H9 (cell line): ENCODE data around the gene TSPAN17. TPM values are rescaled to one million over a fixed set of nuclear protein-coding genes. Genes with fewer than 3 reads are reported as not detected.

Experiments
- DNase-seq: peaks from one replicate; pipeline ENCODE4 v3.0.0-alpha.2; 2017
- H2AFZ ChIP-seq: one replicate; pipeline ENCODE4 v1.6.1; 2013; ENCODE audit warnings: mild to moderate bottlenecking, low read length, control low read depth, moderate library complexity
- H2AK5ac ChIP-seq: 2 replicates; pipeline ENCODE4 v1.6.1; 2013; ENCODE audit warnings: low read length, control low read depth, mixed read lengths; ENCODE audit not compliant: insufficient read length
- H2BK120ac ChIP-seq: one replicate; pipeline ENCODE4 v1.6.1; 2013; ENCODE audit warnings: low read depth, mild to moderate bottlenecking, low read length, control low read depth, inconsistent platforms; ENCODE audit not compliant: poor library complexity, severe bottlenecking
- H2BK12ac ChIP-seq: 2 replicates; pipeline ENCODE4 v1.6.1; 2013; ENCODE audit warnings: low read length, control low read depth, mixed read lengths, low read depth; ENCODE audit not compliant: insufficient read length
- H2BK15ac ChIP-seq: 2 replicates; pipeline ENCODE4 v1.6.1; 2013; ENCODE audit warnings: low read depth, low read length, control low read depth
- H2BK20ac ChIP-seq: one replicate; pipeline ENCODE4 v1.6.1; 2013; ENCODE audit warnings: low read depth, mild to moderate bottlenecking, low read length, control low read depth, inconsistent platforms; ENCODE audit not compliant: poor library complexity, severe bottlenecking
- H2BK5ac ChIP-seq: 2 replicates; pipeline ENCODE4 v1.6.1; 2013; ENCODE audit warnings: low read length, control low read depth, mixed read lengths; ENCODE audit not compliant: insufficient read length
- H3K14ac ChIP-seq: 2 replicates; pipeline ENCODE4 v1.6.1; 2013; ENCODE audit warnings: low read length, control low read depth; ENCODE audit not compliant: insufficient read depth
- H3K18ac ChIP-seq: 2 replicates; pipeline ENCODE4 v1.6.1; 2013; ENCODE audit warnings: low read depth, mild to moderate bottlenecking, mixed read lengths, low read length, control low read depth; ENCODE audit not compliant: insufficient read length
- H3K23ac ChIP-seq: 2 replicates; pipeline ENCODE4 v1.6.1; 2013; ENCODE audit warnings: low read length, control low read depth, mixed read lengths, low read depth; ENCODE audit not compliant: insufficient read length
- H3K23me2 ChIP-seq: 2 replicates; pipeline ENCODE4 v1.6.1; 2013; ENCODE audit warnings: low read depth, mild to moderate bottlenecking, mixed read lengths, low read length, control low read depth; ENCODE audit not compliant: insufficient read length, poor library complexity, severe bottlenecking
- H3K27ac ChIP-seq: 2 replicates; pipeline ENCODE4 v1.5.1; 2013; ENCODE audit warnings: low read length, control low read depth, mixed read lengths, low read depth; ENCODE audit not compliant: insufficient read length
- H3K27me3 ChIP-seq: 2 replicates; pipeline ENCODE4 v1.6.1; 2013; ENCODE audit warnings: low read length, control low read depth, inconsistent platforms; ENCODE audit not compliant: insufficient read depth
- H3K4ac ChIP-seq: 2 replicates; pipeline ENCODE4 v1.6.1; 2013; ENCODE audit warnings: low read depth, mild to moderate bottlenecking, control low read depth, inconsistent platforms, low read length, moderate library complexity
- H3K4me1 ChIP-seq: 2 replicates; pipeline ENCODE4 v1.6.1; 2013; ENCODE audit warnings: low read length, control low read depth, inconsistent platforms; ENCODE audit not compliant: insufficient read depth
- H3K4me2 ChIP-seq: 2 replicates; pipeline ENCODE4 v1.6.1; 2013; ENCODE audit warnings: low read length, control low read depth, mixed read lengths; ENCODE audit not compliant: insufficient read length, insufficient read depth
- H3K56ac ChIP-seq: 2 replicates; pipeline ENCODE4 v1.6.1; 2013; ENCODE audit warnings: low read depth, mild to moderate bottlenecking, mixed read lengths, low read length, control low read depth; ENCODE audit not compliant: insufficient read length
- H3K79me1 ChIP-seq: 2 replicates; pipeline ENCODE4 v1.6.1; 2013; ENCODE audit warnings: low read depth, mild to moderate bottlenecking, moderate library complexity, low read length, control low read depth, inconsistent platforms; ENCODE audit not compliant: insufficient read depth, poor library complexity, severe bottlenecking
- H3K79me2 ChIP-seq: 2 replicates; pipeline ENCODE4 v1.6.1; 2013; ENCODE audit warnings: low read length, control low read depth, inconsistent platforms; ENCODE audit not compliant: insufficient read depth
- H3K9ac ChIP-seq: 2 replicates; pipeline ENCODE4 v1.6.1; 2013; ENCODE audit warnings: low read length, control low read depth, mixed read lengths; ENCODE audit not compliant: insufficient read length; ENCODE audit errors: extremely low read depth
- H3K9me3 ChIP-seq: one replicate; pipeline ENCODE4 v1.6.1; 2013; ENCODE audit warnings: low read depth, low read length, inconsistent platforms; ENCODE audit not compliant: control insufficient read depth
- H3T11ph ChIP-seq: one replicate; pipeline ENCODE4 v1.6.1; 2013; ENCODE audit warnings: mild to moderate bottlenecking, low read length, control low read depth, inconsistent platforms
- H4K20me1 ChIP-seq: one replicate; pipeline ENCODE4 v1.6.1; 2013; ENCODE audit not compliant: control insufficient read depth, insufficient read length, insufficient read depth
- H4K5ac ChIP-seq: 2 replicates; pipeline ENCODE4 v1.6.1; 2013; ENCODE audit warnings: low read depth, mild to moderate bottlenecking, mixed read lengths, low read length, control low read depth; ENCODE audit not compliant: insufficient read length
- H4K8ac ChIP-seq: replicated peaks from 2 replicates; pipeline ENCODE4 v1.6.1; 2013; ENCODE audit warnings: low read length, control low read depth, mixed read lengths, low read depth; ENCODE audit not compliant: insufficient read length
- H4K91ac ChIP-seq: 2 replicates; pipeline ENCODE4 v1.6.1; 2013; ENCODE audit warnings: low read depth, mild to moderate bottlenecking, moderate library complexity, mixed read lengths, low read length, control low read depth; ENCODE audit not compliant: insufficient read length
- H3K27ac Mint-ChIP-seq, 3 experiments: 2 replicates in 2 of 3; 3 replicates in 1 of 3; pipeline ENCODE4 v1.8.0; 2020 to 2021; ENCODE audit warnings: mixed read lengths in 3 of 3, mild to moderate bottlenecking in 1 of 3, moderate library complexity in 1 of 3
- H3K27me3 Mint-ChIP-seq: 2 replicates; pipeline ENCODE4 v1.8.0; 2021; ENCODE audit warnings: low read depth, mild to moderate bottlenecking, moderate library complexity, mixed read lengths
- H3K36me3 Mint-ChIP-seq, 3 experiments: 2 replicates in 2 of 3; 3 replicates in 1 of 3; pipeline ENCODE4 v1.8.0; 2020 to 2021; ENCODE audit warnings: low read depth in 3 of 3, mixed read lengths in 3 of 3; ENCODE audit not compliant: insufficient read depth in 1 of 3
- H3K4me1 Mint-ChIP-seq, 2 experiments: 2 replicates each; pipeline ENCODE4 v1.8.0; 2020; ENCODE audit warnings: mixed read lengths in 2 of 2
- H3K4me3 Mint-ChIP-seq, 2 experiments: 2 replicates in 1 of 2; 3 replicates in 1 of 2; pipeline ENCODE4 v1.8.0; 2020 to 2021; ENCODE audit warnings: mild to moderate bottlenecking in 2 of 2, mixed read lengths in 2 of 2, moderate library complexity in 1 of 2
- H3K9me3 Mint-ChIP-seq, 2 experiments: 2 replicates in 1 of 2; 3 replicates in 1 of 2; pipeline ENCODE4 v1.8.0; 2020; ENCODE audit warnings: mild to moderate bottlenecking in 2 of 2, mixed read lengths in 2 of 2, moderate library complexity in 1 of 2
- WGBS: extraction: QIAGEN DNeasy Blood & Tissue Kit; methylation state at CpG from one replicate; pipeline ENCODE4 v1.1.7; 2013; ENCODE audit warnings: missing lambda C conversion rate, low lambda C conversion rate, mixed read lengths; ENCODE audit not compliant: insufficient read length; ENCODE audit errors: extremely low coverage; 5-methylcytosine and 5-hydroxymethylcytosine counted together
- total RNA-seq: library from RNA; stranded (reverse); gene quantifications from 2 replicates; pipeline ENCODE4 v1.2.1, GENCODE V29; 2021
- TF ChIP-seq, protein P1 (sequence below): fragments of 200-600 bp; sonication (generic); conservative IDR thresholded peaks from 3 replicates; pipeline ENCODE4 v1.8.0; 2021; ENCODE audit warnings: antibody characterized with exemption, mild to moderate bottlenecking

Gene TSPAN17
- total RNA-seq, 1 experiment from 2014 or later, result 46.8 TPM

DNA sequence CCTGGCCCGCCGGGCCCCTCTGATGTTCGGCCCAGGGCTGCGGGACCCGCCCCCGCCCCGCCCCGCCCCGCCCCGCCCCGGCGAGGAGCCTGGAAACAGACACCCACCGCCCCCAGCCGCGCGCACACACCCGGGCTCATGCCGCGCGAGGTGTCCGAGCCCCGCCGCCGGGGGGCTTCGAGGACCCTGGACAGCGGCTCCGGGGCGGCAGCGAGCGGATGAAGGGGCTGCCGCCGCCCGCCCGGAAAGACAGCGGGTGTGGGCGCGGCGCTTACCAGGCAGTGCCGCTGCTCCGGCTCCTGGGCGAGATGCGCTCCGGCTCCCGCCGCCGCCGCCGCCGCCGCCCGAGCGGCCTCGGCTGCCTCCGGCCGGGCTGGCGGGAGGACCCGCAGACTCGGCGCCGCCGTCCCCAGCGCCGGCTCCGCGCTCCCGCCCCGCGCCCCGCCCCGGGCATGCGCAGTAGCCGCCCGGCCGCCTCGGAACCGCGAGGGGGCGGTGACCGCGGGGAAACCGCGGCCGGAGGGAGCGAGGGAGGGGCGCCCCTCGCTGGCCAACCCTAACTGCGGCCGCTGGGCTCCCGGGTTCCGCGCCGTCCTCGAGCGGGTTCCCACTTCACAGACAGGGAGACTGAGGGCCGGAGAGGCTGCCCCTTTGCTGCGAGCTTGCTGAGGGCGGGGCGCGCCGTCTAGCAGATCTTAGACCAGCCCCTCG, 37.4 kb upstream of the TSPAN17 start, which contains the start of gene GPRIN1:
GPRIN1 (minus strand) TSS at position 433 of the 711 bp plus-strand sequence. CDS start 10,322 bp downstream, outside the sequence.
- Histone ChIP-seq H3K79me2 (no peaks in the 10 kb centered on the region), H2BK20ac (no peak within 1 kb of the TSS), H3K9ac (peak within 1 kb of the TSS; percentile 56), H3K27me3 (no peaks in the 10 kb centered on the region; the same call in 1 of the 2 replicates), H3K18ac (no peak within 1 kb of the TSS), H3T11ph (no peak within 1 kb of the TSS), H3K23ac (no peak within 1 kb of the TSS), H3K27ac (no peak within 1 kb of the TSS), H3K4me1 (no peaks in the 10 kb centered on the region; the same call in 1 of the 2 replicates), H4K8ac (no peak within 1 kb of the TSS), H3K4ac (no peak within 1 kb of the TSS), H3K9me3 (no peaks in the 10 kb centered on the region), H2AK5ac (no peak within 1 kb of the TSS), H3K23me2 (peaks cover 6% of the 10 kb centered on the region), H3K79me1 (no peaks in the 10 kb centered on the region), H4K91ac (no peak within 1 kb of the TSS), H3K56ac (no peak within 1 kb of the TSS), H3K4me2 (peak within 1 kb of the TSS; percentile 63), H2BK120ac (no peak within 1 kb of the TSS), H2BK5ac (no peak within 1 kb of the TSS), H3K14ac (no peak within 1 kb of the TSS), H4K5ac (no peak within 1 kb of the TSS), H2BK12ac (no peak within 1 kb of the TSS), H2AFZ (no peak within 1 kb of the TSS), H4K20me1 (no peaks in the 10 kb centered on the region), H2BK15ac (no peak within 1 kb of the TSS)
- DNase-seq, result peak; percentile 76
- H3K9me3 Mint-ChIP-seq, result no peaks in the 10 kb centered on the region; a peak in 1 of 5 replicates
- peak within 1 kb of the TSS in 1 of 3 experiments; percentile 75; a peak in 2 of 7 replicates for H3K27ac Mint-ChIP-seq
- no CpG with 5 or more reads among the region's 101 CpGs for WGBS
- peaks cover 32% of the 10 kb centered on the region in 2 experiments for H3K4me1 Mint-ChIP-seq
- peaks cover 24% of the 10 kb centered on the region for H3K27me3 Mint-ChIP-seq
- H3K36me3 Mint-ChIP-seq, result no peaks in the 10 kb centered on the region
- peak within 1 kb of the TSS; percentile 86 to 96 for H3K4me3 Mint-ChIP-seq
- TF ChIP-seq, protein P1, sequence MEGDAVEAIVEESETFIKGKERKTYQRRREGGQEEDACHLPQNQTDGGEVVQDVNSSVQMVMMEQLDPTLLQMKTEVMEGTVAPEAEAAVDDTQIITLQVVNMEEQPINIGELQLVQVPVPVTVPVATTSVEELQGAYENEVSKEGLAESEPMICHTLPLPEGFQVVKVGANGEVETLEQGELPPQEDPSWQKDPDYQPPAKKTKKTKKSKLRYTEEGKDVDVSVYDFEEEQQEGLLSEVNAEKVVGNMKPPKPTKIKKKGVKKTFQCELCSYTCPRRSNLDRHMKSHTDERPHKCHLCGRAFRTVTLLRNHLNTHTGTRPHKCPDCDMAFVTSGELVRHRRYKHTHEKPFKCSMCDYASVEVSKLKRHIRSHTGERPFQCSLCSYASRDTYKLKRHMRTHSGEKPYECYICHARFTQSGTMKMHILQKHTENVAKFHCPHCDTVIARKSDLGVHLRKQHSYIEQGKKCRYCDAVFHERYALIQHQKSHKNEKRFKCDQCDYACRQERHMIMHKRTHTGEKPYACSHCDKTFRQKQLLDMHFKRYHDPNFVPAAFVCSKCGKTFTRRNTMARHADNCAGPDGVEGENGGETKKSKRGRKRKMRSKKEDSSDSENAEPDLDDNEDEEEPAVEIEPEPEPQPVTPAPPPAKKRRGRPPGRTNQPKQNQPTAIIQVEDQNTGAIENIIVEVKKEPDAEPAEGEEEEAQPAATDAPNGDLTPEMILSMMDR, result peak; percentile 44; the same call in 2 of the 3 replicates
